IPS DF 4.7 (cell line): Measurements from ENCODE around the gene ANXA2R.
"Not testable (repeated sequence)": the region's sequence is repeated elsewhere in the genome, so short reads cannot be mapped to it uniquely, and the experiment has no call there.

Experiments used
- DNase-seq: peaks from one replicate; pipeline ENCODE4 v3.0.0-alpha.2; 2013; ENCODE audit warnings: low spot score; ENCODE audit errors: extremely low read depth

The ANXA2R gene

GRCh38 chr5:43061352-43062075 lies 21.4 kb upstream of the ANXA2R start:
- DNase-seq: no peak

GRCh38 chr5:43060020-43060419 lies 19.9 kb upstream of the ANXA2R start:
- DNase-seq: not testable (repeated sequence)

GRCh38 chr5:43055098-43055497 lies 15.0 kb upstream of the ANXA2R start:
- DNase-seq: not testable (repeated sequence)

- DNase-seq: no peak
These were observed 11.6 kb upstream of the ANXA2R start for GRCh38 chr5:43051684-43052083.

GRCh38 chr5:43050384-43050783 lies 10.3 kb upstream of the ANXA2R start:
- DNase-seq: no peak

- no peak for DNase-seq
These were observed 9.1 kb upstream of the ANXA2R start for GRCh38 chr5:43049236-43049635.

GRCh38 chr5:43046474-43046873 lies 6.4 kb upstream of the ANXA2R start:
- no peak for DNase-seq

GRCh38 chr5:43045236-43045635 lies 5.1 kb upstream of the ANXA2R start:
- DNase-seq: no peak

GRCh38 chr5:43044181-43044914 lies 4.2 kb upstream of the ANXA2R start:
- no peak for DNase-seq

GRCh38 chr5:43043400-43043756 lies 3.3 kb upstream of the ANXA2R start:
- no peak for DNase-seq

- DNase-seq: no peak
These were observed 2.7 kb upstream of the ANXA2R start for GRCh38 chr5:43042626-43043399.

GRCh38 chr5:43042176-43042625 lies 2.1 kb upstream of the ANXA2R start:
- no peak for DNase-seq

- no peak for DNase-seq
These were observed 1.6 kb upstream of the ANXA2R start for GRCh38 chr5:43041669-43042175.

GRCh38 chr5:43041110-43041668 lies 1.1 kb upstream of the ANXA2R start:
- no peak for DNase-seq

GRCh38 chr5:43039471-43040286 lies 440 bp downstream of the ANXA2R start:
- no peak for DNase-seq

GRCh38 chr5:43039152-43039470 lies 1.0 kb downstream of the ANXA2R start:
- DNase-seq: no peak

GRCh38 chr5:43038496-43038989 lies 1.6 kb downstream of the ANXA2R start:
- DNase-seq: no peak

GRCh38 chr5:43037636-43038495 lies 2.3 kb downstream of the ANXA2R start:
- DNase-seq: no peak

- no peak for DNase-seq
These were observed 3.1 kb downstream of the ANXA2R start for GRCh38 chr5:43036856-43037635.
